ENCODE data around the gene FAM227A.
A peak's percentile ranks its signal among the peaks of the same experiment; 100 is the strongest.
"Not testable (repeated sequence)": the region's sequence is repeated elsewhere in the genome, so short reads cannot be mapped to it uniquely, and the experiment has no call there.

Gene FAM227A

GRCh38 chr22:38694049-38694448 lies 37.9 kb upstream of the FAM227A start:
- peak in 1 of 2 experiments; percentile 59 for DNase-seq

GRCh38 chr22:38689651-38690050 lies 33.5 kb upstream of the FAM227A start:
- DNase-seq = no peak
- no peak for TF ChIP-seq GATA1 (IDR thresholded peaks at IDR 0.05; ENCODE audit: low read depth, low read length)
- TF ChIP-seq POLR2A (IDR thresholded peaks at IDR 0.05; ENCODE audit: low read length) = no peak

More at GRCh38 chr22:38694049-38694448, 37.9 kb upstream of the FAM227A start:
- no peak for TF ChIP-seq POLR2A (IDR thresholded peaks at IDR 0.05; ENCODE audit: low read length)
- no peak for TF ChIP-seq GATA1 (IDR thresholded peaks at IDR 0.05; ENCODE audit: low read depth, low read length)

GRCh38 chr22:38685761-38686160 lies 29.6 kb upstream of the FAM227A start:
- no peak for DNase-seq
- TF ChIP-seq POLR2A (IDR thresholded peaks at IDR 0.05; ENCODE audit: low read length) = no peak

- peak in 1 of 2 experiments; percentile 57 for DNase-seq
- TF ChIP-seq POLR2A (IDR thresholded peaks at IDR 0.05; ENCODE audit: low read length) = no peak
- TF ChIP-seq GATA1 (IDR thresholded peaks at IDR 0.05; ENCODE audit: low read depth, low read length) = no peak
Observed at GRCh38 chr22:38684895-38685294, 28.7 kb upstream of the FAM227A start.

- peak; percentile 92 to 94 for DNase-seq
Observed at GRCh38 chr22:38681582-38682335, 25.6 kb upstream of the FAM227A start, which contains the start of gene TOMM22. Gene TOMM22 (plus strand): TSS chr22:38681957. CDS start chr22:38681979, 22 bp downstream.

GRCh38 chr22:38675833-38676232 lies 19.6 kb upstream of the FAM227A start:
- TF ChIP-seq GATA1 (IDR thresholded peaks at IDR 0.05; ENCODE audit: low read depth, low read length) (no peak), POLR2A (IDR thresholded peaks at IDR 0.05; ENCODE audit: low read length) (no peak)
- peak; percentile 20 to 77 for DNase-seq

More at GRCh38 chr22:38681582-38682335, 25.6 kb upstream of the FAM227A start, which contains the start of gene TOMM22:
- peak; percentile 88 for TF ChIP-seq POLR2A (IDR thresholded peaks at IDR 0.05; ENCODE audit: low read length)
- TF ChIP-seq GATA1 (IDR thresholded peaks at IDR 0.05; ENCODE audit: low read depth, low read length) = no peak

- TF ChIP-seq GATA1 (IDR thresholded peaks at IDR 0.05; ENCODE audit: low read depth, low read length) (no peak), POLR2A (IDR thresholded peaks at IDR 0.05; ENCODE audit: low read length) (no peak)
- DNase-seq = no peak
Observed at GRCh38 chr22:38674888-38675287, 18.7 kb upstream of the FAM227A start.

- DNase-seq = peak; percentile 43 to 57
- TF ChIP-seq GATA1 (IDR thresholded peaks at IDR 0.05; ENCODE audit: low read depth, low read length) (no peak), POLR2A (IDR thresholded peaks at IDR 0.05; ENCODE audit: low read length) (no peak)
Observed at GRCh38 chr22:38657045-38657909, 1.1 kb upstream of the FAM227A start.

- no peak for TF ChIP-seq GATA1 (IDR thresholded peaks at IDR 0.05; ENCODE audit: low read depth, low read length)
- no peak for TF ChIP-seq POLR2A (IDR thresholded peaks at IDR 0.05; ENCODE audit: low read length)
- peak; percentile 51 to 53 for DNase-seq
Observed at GRCh38 chr22:38655519-38656255, 505 bp downstream of the FAM227A start.

GRCh38 chr22:38653741-38654140 lies 2.5 kb downstream of the FAM227A start:
- no peak for DNase-seq
- no peak for TF ChIP-seq GATA1 (IDR thresholded peaks at IDR 0.05; ENCODE audit: low read depth, low read length)
- no peak for TF ChIP-seq POLR2A (IDR thresholded peaks at IDR 0.05; ENCODE audit: low read length)

- no peak for DNase-seq
- TF ChIP-seq POLR2A (IDR thresholded peaks at IDR 0.05; ENCODE audit: low read length) (no peak), GATA1 (IDR thresholded peaks at IDR 0.05; ENCODE audit: low read depth, low read length) (no peak)
Observed at GRCh38 chr22:38652859-38653258, 3.3 kb downstream of the FAM227A start.

- TF ChIP-seq GATA1 (IDR thresholded peaks at IDR 0.05; ENCODE audit: low read depth, low read length) = no peak
- TF ChIP-seq POLR2A (IDR thresholded peaks at IDR 0.05; ENCODE audit: low read length) = no peak
- DNase-seq = no peak
Observed at GRCh38 chr22:38649841-38650522, 6.2 kb downstream of the FAM227A start.

GRCh38 chr22:38645430-38645829 lies 10.8 kb downstream of the FAM227A start:
- DNase-seq = no peak
- TF ChIP-seq POLR2A (IDR thresholded peaks at IDR 0.05; ENCODE audit: low read length) (no peak), GATA1 (IDR thresholded peaks at IDR 0.05; ENCODE audit: low read depth, low read length) (no peak)

GRCh38 chr22:38644245-38644644 lies 11.9 kb downstream of the FAM227A start:
- DNase-seq = not testable (repeated sequence)

Measured in erythroblast (primary cell).